Measurements from ENCODE around the gene POU2F2.

- TF ChIP-seq POLR2A (conservative IDR thresholded peaks at IDR 0.05) (no peak), MAX (CRISPR knock-in tag; IDR thresholded peaks at IDR 0.05) (no peak), FOSL1 (tag; conservative IDR thresholded peaks at IDR 0.05) (no peak), CBX8 (IDR thresholded peaks at IDR 0.05; ENCODE audit: borderline replicate concordance, extremely low read depth, low read depth, low read length, poor library complexity, severe bottlenecking) (no peak)
Measured at GRCh38 chr19:42068361-42068755, 63.9 kb downstream of the POU2F2 start.

Data from K562 (cell line).